HCT116 (cell line): Measurements from ENCODE around the gene PDZRN4. TPM values are rescaled to one million over a fixed set of nuclear protein-coding genes. Genes with fewer than 3 reads are reported as not detected.

ENCODE experiments used
- ATAC-seq: fragments of 200-7000 bp; cut with Tn5 transposase; 2 replicates; pipeline ENCODE4 v1.9.1; 2020; ENCODE audit warnings: mild to moderate bottlenecking, moderate library complexity
- BruUV-seq: library from RNA; stranded (reverse); fragments of 400-500 nt; replicated peaks from 2 replicates; lab custom pipeline; 2021; lab: Mats Ljungman, UMichigan
- CTCF ChIA-PET: fragments of 300-600 bp; sonication (Branson Sonifier 250); formaldehyde crosslinking; loops from one replicate; lab custom pipeline; 2021; ENCODE audit warnings: antibody characterized with exemption; lab: Charles Lee
- POLR2A ChIA-PET: fragments of 300-600, 350-600 bp; sonication (Branson Sonifier 250); formaldehyde crosslinking; loops from one replicate; lab custom pipeline; 2021; ENCODE audit warnings: antibody characterized with exemption; lab: Charles Lee
- RAD21 ChIA-PET, 2 experiments: fragments of 300-600 bp; sonication (Branson Sonifier 250); formaldehyde crosslinking; loops; one replicate each; lab custom pipeline; 2023; ENCODE audit warnings: low total read pairs in 2 of 2; ENCODE audit not compliant: uncharacterized antibody in 2 of 2, unreplicated experiment in 2 of 2, low non-redundant PET in 1 of 2; lab: Charles Lee
- DNase-seq: peaks from one replicate; pipeline ENCODE4 v3.0.0-alpha.2; 2010; ENCODE audit warnings: low read depth, low spot score
- H2AFZ ChIP-seq: fragments of 200-600 bp; shearing (Covaris generic), sonication (generic); 2 replicates; pipeline ENCODE4 v1.6.1; 2017; ENCODE audit warnings: low read depth, mixed run types, mixed read lengths, antibody characterized with exemption, low read length; ENCODE audit not compliant: poor library complexity, severe bottlenecking
- H3K27ac ChIP-seq: 2 replicates; pipeline ENCODE4 v1.5.1; 2012; ENCODE audit warnings: low read depth, low read length
- H3K27me3 ChIP-seq: fragments of 200-600 bp; sonication (generic); 2 replicates; pipeline ENCODE4 v1.6.1; 2016; ENCODE audit warnings: mixed run types, low read length, mixed read lengths; ENCODE audit not compliant: insufficient read depth
- H3K36me3 ChIP-seq, 2 experiments: fragments of 200-500 bp in 1 of 2; fragments of 200-600 bp in 1 of 2; sonication (Bioruptor generic) in 1 of 2; sonication (generic) in 1 of 2; 2 replicates each; pipeline versions ENCODE4 v1.5.1 to v1.6.1; 2014 to 2016; ENCODE audit warnings: low read length in 2 of 2, inconsistent platforms in 1 of 2, mixed read lengths in 1 of 2, mixed run types in 1 of 2; ENCODE audit not compliant: insufficient read depth in 2 of 2, control insufficient read depth in 1 of 2
- H3K4me1 ChIP-seq, 2 experiments: fragments of 200-600 bp in 1 of 2; sonication (generic) in 1 of 2; 2 replicates each; pipeline versions ENCODE4 v1.5.1 to v1.6.1; 2012 to 2017; ENCODE audit warnings: low read length in 2 of 2, inconsistent platforms in 1 of 2, mild to moderate bottlenecking in 1 of 2, mixed read lengths in 1 of 2, mixed run types in 1 of 2, moderate library complexity in 1 of 2; ENCODE audit not compliant: insufficient read depth in 2 of 2, control insufficient read depth in 1 of 2
- H3K4me2 ChIP-seq: fragments of 200-600 bp; sonication (generic); 2 replicates; pipeline ENCODE4 v1.6.1; 2017; ENCODE audit warnings: mixed run types, low read length, mixed read lengths
- H3K4me3 ChIP-seq, 2 experiments: fragments of 200-600 bp in 1 of 2; sonication (generic) in 1 of 2; replicated peaks in 1 of 2; 2 replicates each; pipeline ENCODE4 v1.5.1; 2011 to 2016; ENCODE audit warnings: low read length in 2 of 2, control low read depth in 1 of 2, low read depth in 1 of 2, mild to moderate bottlenecking in 1 of 2, mixed read lengths in 1 of 2, mixed run types in 1 of 2
- H3K79me2 ChIP-seq: fragments of 200-600 bp; sonication (generic); 2 replicates; pipeline ENCODE4 v1.6.1; 2017; ENCODE audit warnings: mild to moderate bottlenecking, mixed run types, low read length, moderate library complexity, mixed read lengths; ENCODE audit not compliant: insufficient read depth
- H3K9ac ChIP-seq: fragments of 200-600 bp; sonication (generic); 2 replicates; pipeline ENCODE4 v1.6.1; 2016; ENCODE audit warnings: low read length, mixed read lengths
- H3K9me2 ChIP-seq: fragments of 200-600 bp; sonication (generic), shearing (Covaris generic); 2 replicates; pipeline ENCODE4 v1.6.1; 2017; ENCODE audit warnings: mixed run types, mild to moderate bottlenecking, moderate library complexity; ENCODE audit not compliant: insufficient read depth
- H3K9me3 ChIP-seq, 2 experiments: fragments of 200-500 bp in 1 of 2; fragments of 200-600 bp in 1 of 2; sonication (Bioruptor generic) in 1 of 2; sonication (generic) in 1 of 2; 2 replicates each; pipeline ENCODE4 v1.6.1; 2014 to 2017; ENCODE audit warnings: low read length in 2 of 2, mixed read lengths in 2 of 2, inconsistent platforms in 1 of 2, low read depth in 1 of 2, mild to moderate bottlenecking in 1 of 2, mixed run types in 1 of 2, moderate library complexity in 1 of 2; ENCODE audit not compliant: control insufficient read depth in 1 of 2, insufficient read depth in 1 of 2
- H4K20me1 ChIP-seq: fragments of 200-600 bp; sonication (generic), shearing (Covaris generic); 2 replicates; pipeline ENCODE4 v1.6.1; 2017; ENCODE audit warnings: mixed run types, mild to moderate bottlenecking, moderate library complexity; ENCODE audit not compliant: insufficient read depth
- CEBPB ChIP-seq: IDR thresholded peaks from 2 replicates; pipeline ENCODE4 v1.6.1; 2012; ENCODE audit warnings: low read depth
- CTCF ChIP-seq, 3 experiments: fragments of 200-600 bp in 1 of 3; sonication (generic) in 1 of 3; IDR thresholded peaks in 2 of 3; conservative IDR thresholded peaks in 1 of 3; 2 replicates each; pipeline ENCODE4 v1.5.1; 2012 to 2017; ENCODE audit warnings: low read depth in 2 of 3, low read length in 2 of 3, antibody characterized with exemption in 1 of 3, borderline replicate concordance in 1 of 3, control low read depth in 1 of 3, mild to moderate bottlenecking in 1 of 3, mixed read lengths in 1 of 3, mixed run types in 1 of 3, moderate library complexity in 1 of 3; ENCODE audit not compliant: insufficient read depth in 1 of 3
- ELF1 ChIP-seq: IDR thresholded peaks from 2 replicates; pipeline ENCODE4 v1.6.1; 2012; ENCODE audit warnings: low read depth, borderline replicate concordance
- EZH2 ChIP-seq: fragments of 200-600 bp; sonication (generic); IDR thresholded peaks from 2 replicates; pipeline ENCODE4 v1.6.1; 2017; ENCODE audit warnings: antibody characterized with exemption, mixed run types
- JUND ChIP-seq: IDR thresholded peaks from 2 replicates; pipeline ENCODE4 v1.6.1; 2012
- MAX ChIP-seq: IDR thresholded peaks from 2 replicates; pipeline ENCODE4 v1.6.1; 2012
- REST ChIP-seq: IDR thresholded peaks from 2 replicates; pipeline ENCODE4 v1.6.1; 2012; ENCODE audit warnings: low read depth
- SIN3A ChIP-seq: IDR thresholded peaks from 2 replicates; pipeline ENCODE4 v1.6.1; 2012; ENCODE audit warnings: low read depth
- SP1 ChIP-seq: IDR thresholded peaks from 2 replicates; pipeline ENCODE4 v1.6.1; 2012; ENCODE audit warnings: low read depth
- SRF ChIP-seq: IDR thresholded peaks from 2 replicates; pipeline ENCODE4 v1.6.1; 2012; ENCODE audit warnings: low read depth
- YY1 ChIP-seq: IDR thresholded peaks from 2 replicates; pipeline ENCODE4 v1.6.1; 2011; ENCODE audit warnings: low read length, low read depth, moderate library complexity, mild to moderate bottlenecking; ENCODE audit not compliant: insufficient replicate concordance; ENCODE audit errors: extremely low read depth
- ZNF274 ChIP-seq: fragments of 200-500 bp; sonication (Bioruptor generic); IDR thresholded peaks from 2 replicates; pipeline ENCODE4 v1.6.1; 2014; ENCODE audit warnings: mild to moderate bottlenecking, low read depth, low read length, inconsistent platforms
- intact Hi-C: fragments of 100-400 bp; cut with micrococcal nuclease; formaldehyde crosslinking; loops from 2 replicates; pipeline ENCODE4 v1.10.0; 2022
- total RNA-seq: library from RNA; stranded (reverse); gene quantifications from one replicate; pipeline ENCODE4 v1.2.1, GENCODE V29; 2021; ENCODE audit not compliant: unreplicated experiment

Gene PDZRN4
- total RNA-seq, 1 experiment from 2014 or later = not detected

- TF ChIP-seq SP1 = no peak
- TF ChIP-seq JUND = no peak
- TF ChIP-seq REST = no peak
- TF ChIP-seq CTCF (IDR thresholded peaks at IDR 0.05 in 2 of 3, conservative IDR thresholded peaks at IDR 0.05 in 1 of 3; ENCODE audit: borderline replicate concordance in 1 of 3, insufficient read depth in 1 of 3, low read depth in 2 of 3, low read length in 2 of 3) = no peak
- TF ChIP-seq ELF1 = no peak
- no peak for TF ChIP-seq CEBPB
- no peak for TF ChIP-seq SIN3A
- no peak for TF ChIP-seq MAX
- TF ChIP-seq EZH2 = no peak
- TF ChIP-seq YY1 = no peak
- TF ChIP-seq ZNF274 = no peak
- no peak for TF ChIP-seq SRF
- no peak for ATAC-seq
- DNase-seq = no peak
- POLR2A ChIA-PET = no interaction called here
- H3K36me3 ChIP-seq = no peaks in the 10 kb centered on the region
- intact Hi-C loops = no loop called here
- no peaks in the 10 kb centered on the region for H4K20me1 ChIP-seq
- no peak overlapping the region for H2AFZ ChIP-seq
- no peak overlapping the region for H3K4me3 ChIP-seq
- CTCF ChIA-PET = no interaction called here
- no peak overlapping the region for H3K4me2 ChIP-seq
- H3K9ac ChIP-seq = no peak overlapping the region
- no peaks in the 10 kb centered on the region for H3K9me2 ChIP-seq
- RAD21 ChIA-PET = no interaction called here
- no peak overlapping the region for H3K27ac ChIP-seq
- no peaks in the 10 kb centered on the region for H3K27me3 ChIP-seq
- no peaks in the 10 kb centered on the region for H3K79me2 ChIP-seq
- no TSS peak for BruUV-seq
- H3K4me1 ChIP-seq = no peaks in the 10 kb centered on the region
- no peaks in the 10 kb centered on the region for H3K9me3 ChIP-seq
These were observed 324.4 kb downstream of the PDZRN4 start for GRCh38 chr12:41512497-41512896.
